ENCODE measurements around the gene CNKSR1. TPM values are rescaled to one million over a fixed set of nuclear protein-coding genes. Genes with fewer than 3 reads are reported as not detected.

CNKSR1 gene
- total RNA-seq, 1 donor from 2014 or later: 50.2 TPM

DNA sequence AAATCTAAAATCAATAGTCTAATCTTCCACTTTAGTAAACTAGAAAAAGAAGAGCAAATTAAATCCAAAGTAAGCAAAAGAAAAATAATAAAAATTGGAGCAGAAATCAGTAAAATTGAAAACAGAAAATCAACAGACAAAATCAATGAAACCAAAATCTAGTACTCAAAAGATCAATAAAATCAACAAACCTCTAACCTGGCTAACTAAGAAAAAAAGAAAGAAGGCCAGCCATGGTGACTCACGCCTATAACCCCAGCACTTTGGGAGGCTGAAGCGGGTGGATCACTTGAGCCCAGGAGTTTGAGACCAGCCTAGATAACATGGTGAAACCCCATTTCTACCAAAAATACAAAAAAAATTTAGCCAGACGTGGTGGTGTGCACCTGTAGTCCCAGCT, 42.8 kb upstream of the CNKSR1 start:
- Mint-ChIP-seq H3K27me3 (ENCODE audit: low read depth) (no peaks in the 10 kb centered on the region), H3K4me1 (no peaks in the 10 kb centered on the region), H3K27ac (no peak overlapping the region), H3K36me3 (peaks cover 2% of the 10 kb centered on the region), H3K4me3 (no peak overlapping the region), H3K9me3 (peaks cover 13% of the 10 kb centered on the region)
- TF ChIP-seq, protein P1, sequence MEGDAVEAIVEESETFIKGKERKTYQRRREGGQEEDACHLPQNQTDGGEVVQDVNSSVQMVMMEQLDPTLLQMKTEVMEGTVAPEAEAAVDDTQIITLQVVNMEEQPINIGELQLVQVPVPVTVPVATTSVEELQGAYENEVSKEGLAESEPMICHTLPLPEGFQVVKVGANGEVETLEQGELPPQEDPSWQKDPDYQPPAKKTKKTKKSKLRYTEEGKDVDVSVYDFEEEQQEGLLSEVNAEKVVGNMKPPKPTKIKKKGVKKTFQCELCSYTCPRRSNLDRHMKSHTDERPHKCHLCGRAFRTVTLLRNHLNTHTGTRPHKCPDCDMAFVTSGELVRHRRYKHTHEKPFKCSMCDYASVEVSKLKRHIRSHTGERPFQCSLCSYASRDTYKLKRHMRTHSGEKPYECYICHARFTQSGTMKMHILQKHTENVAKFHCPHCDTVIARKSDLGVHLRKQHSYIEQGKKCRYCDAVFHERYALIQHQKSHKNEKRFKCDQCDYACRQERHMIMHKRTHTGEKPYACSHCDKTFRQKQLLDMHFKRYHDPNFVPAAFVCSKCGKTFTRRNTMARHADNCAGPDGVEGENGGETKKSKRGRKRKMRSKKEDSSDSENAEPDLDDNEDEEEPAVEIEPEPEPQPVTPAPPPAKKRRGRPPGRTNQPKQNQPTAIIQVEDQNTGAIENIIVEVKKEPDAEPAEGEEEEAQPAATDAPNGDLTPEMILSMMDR (IDR thresholded peaks at IDR 0.05; ENCODE audit: unreplicated experiment): no peak
- no peak for DNase-seq (ENCODE audit: low spot score in 2 of 2, unreplicated experiment in 2 of 2)

DNA sequence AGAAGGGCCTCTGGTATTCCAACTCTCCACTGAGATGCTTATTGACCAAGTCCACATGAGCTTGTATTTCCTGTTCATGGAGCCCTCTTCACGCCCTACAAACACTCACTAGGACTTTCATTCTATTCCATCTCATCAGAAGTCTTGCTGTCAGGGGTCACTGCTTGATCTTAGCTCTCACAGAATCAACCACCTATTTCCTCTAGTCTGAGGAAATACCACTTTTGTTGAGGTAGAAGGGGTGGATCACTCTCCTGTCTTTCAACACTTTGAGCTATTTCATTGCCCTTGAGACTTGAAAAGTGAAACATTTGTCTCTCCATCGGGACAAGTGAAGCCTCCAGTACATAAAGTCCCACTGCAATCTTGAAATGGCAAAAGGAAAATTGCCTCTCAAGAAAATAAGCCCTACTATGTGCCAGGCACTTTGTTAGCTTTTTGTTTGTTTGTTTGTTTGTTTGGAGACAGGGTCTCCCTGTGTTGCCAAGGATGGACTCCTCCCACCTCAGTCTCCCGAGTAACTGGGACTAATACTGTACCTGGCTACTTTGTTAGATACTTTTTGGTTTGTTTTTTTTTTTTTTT, 38.2 kb upstream of the CNKSR1 start:
- TF ChIP-seq, protein P1 (IDR thresholded peaks at IDR 0.05; ENCODE audit: unreplicated experiment): no peak
- Mint-ChIP-seq H3K36me3 (peaks cover 2% of the 10 kb centered on the region), H3K4me3 (no peak overlapping the region), H3K4me1 (no peaks in the 10 kb centered on the region), H3K27me3 (ENCODE audit: low read depth) (peaks cover 1% of the 10 kb centered on the region), H3K27ac (no peak overlapping the region), H3K9me3 (peaks cover 11% of the 10 kb centered on the region)
- no peak for DNase-seq (ENCODE audit: low spot score in 2 of 2, unreplicated experiment in 2 of 2)

DNA sequence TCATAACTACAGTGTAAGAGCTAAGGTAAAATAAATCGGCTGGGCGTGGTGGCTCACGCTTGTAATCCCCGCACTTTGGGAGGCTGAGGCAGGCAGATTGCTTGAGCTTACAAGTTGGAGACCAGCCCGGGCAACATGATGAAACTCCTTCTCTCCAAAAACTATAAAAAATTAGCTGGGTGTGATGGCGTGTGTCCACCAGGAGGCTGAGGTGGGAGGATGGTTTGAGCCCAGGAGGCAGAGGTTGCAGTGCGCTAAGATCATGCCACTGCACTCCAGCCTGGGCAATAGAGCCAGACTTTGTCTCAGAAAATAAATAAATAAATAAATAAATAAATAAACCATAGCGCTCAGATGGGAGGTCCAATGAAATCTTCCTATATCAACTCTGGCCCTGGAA, 35.1 kb upstream of the CNKSR1 start:
- Mint-ChIP-seq H3K9me3 (no peaks in the 10 kb centered on the region), H3K4me3 (no peak overlapping the region), H3K27ac (no peak overlapping the region), H3K4me1 (peaks cover 2% of the 10 kb centered on the region), H3K36me3 (no peaks in the 10 kb centered on the region), H3K27me3 (ENCODE audit: low read depth) (peaks cover 5% of the 10 kb centered on the region)
- no peak for DNase-seq (ENCODE audit: low spot score in 2 of 2, unreplicated experiment in 2 of 2)
- TF ChIP-seq, protein P1 (IDR thresholded peaks at IDR 0.05; ENCODE audit: unreplicated experiment): no peak

DNA sequence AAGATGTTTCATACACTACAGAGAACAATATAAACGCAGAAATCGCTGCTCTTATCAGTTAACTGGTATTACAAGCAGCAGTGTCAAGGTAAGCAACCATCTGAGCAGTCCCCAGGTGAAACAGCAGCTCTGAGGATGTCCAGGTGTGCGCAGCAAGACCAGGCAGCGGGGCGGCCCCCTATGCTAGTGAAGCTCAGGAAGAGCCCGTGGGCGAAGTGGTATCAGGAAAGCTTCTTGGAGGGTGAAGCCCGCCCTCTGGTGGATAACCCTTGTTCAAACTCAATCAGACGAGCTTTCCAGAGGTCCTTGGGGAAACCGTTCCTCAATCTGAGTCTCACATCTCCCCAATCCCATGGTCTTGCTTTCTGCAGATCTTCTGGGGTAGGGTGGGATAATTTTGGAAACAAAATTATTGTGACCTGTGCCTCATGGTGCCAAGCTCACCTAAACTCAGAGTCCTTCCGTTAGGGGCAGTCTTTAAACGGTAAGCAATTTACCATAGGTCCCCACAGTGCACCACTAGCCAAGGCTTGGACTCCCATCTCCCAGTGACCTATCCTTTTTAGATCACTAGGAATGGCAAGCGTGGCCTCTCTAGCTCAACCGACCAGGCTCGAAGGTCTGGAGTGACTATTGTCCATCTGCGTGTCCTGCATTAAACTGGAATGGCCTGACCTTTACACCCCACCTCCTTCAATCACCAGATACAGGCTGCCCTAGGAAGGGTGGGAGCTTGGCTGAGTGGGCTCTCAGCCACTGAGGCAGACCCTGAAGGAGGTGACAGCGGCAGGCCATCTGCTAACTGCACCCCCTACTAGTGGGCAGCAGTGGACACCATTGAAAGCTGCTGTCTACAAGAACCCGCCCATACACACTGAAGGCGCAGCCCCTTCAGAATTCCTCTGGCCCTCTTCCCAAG, 32.0 kb upstream of the CNKSR1 start:
- H3K4me3 Mint-ChIP-seq: no peak overlapping the region
- H3K9me3 Mint-ChIP-seq: no peaks in the 10 kb centered on the region
- peak; percentile 54 to 81 for DNase-seq (ENCODE audit: low spot score in 2 of 2, unreplicated experiment in 2 of 2)
- TF ChIP-seq, protein P1 (IDR thresholded peaks at IDR 0.05; ENCODE audit: unreplicated experiment): peak; percentile 80
- no peak overlapping the region for H3K27ac Mint-ChIP-seq
- H3K4me1 Mint-ChIP-seq: peaks cover 2% of the 10 kb centered on the region
- H3K27me3 Mint-ChIP-seq (ENCODE audit: low read depth): peaks cover 6% of the 10 kb centered on the region
- H3K36me3 Mint-ChIP-seq: no peaks in the 10 kb centered on the region

DNA sequence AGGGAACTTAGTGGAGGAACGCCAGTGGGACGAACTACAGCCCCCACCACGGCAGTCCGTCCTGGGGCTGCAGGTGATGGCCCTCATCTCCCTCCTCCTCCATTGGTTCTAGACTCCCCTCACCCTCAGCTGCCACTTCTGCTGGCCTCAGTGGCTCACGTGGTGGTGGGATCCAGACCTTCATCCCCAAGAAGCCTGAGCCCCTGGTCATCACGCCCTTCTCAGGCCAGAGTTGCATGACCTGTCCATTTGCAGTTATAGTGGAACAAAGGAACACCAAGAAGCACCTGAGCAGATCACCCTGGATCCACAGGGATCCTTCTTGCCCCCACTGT, 31.4 kb upstream of the CNKSR1 start:
- H3K27me3 Mint-ChIP-seq (ENCODE audit: low read depth): peaks cover 6% of the 10 kb centered on the region
- no peak overlapping the region for H3K27ac Mint-ChIP-seq
- H3K4me1 Mint-ChIP-seq: peaks cover 2% of the 10 kb centered on the region
- H3K36me3 Mint-ChIP-seq: no peaks in the 10 kb centered on the region
- no peaks in the 10 kb centered on the region for H3K9me3 Mint-ChIP-seq
- peak in 1 of 2 experiments; percentile 26 for DNase-seq (ENCODE audit: low spot score in 2 of 2, unreplicated experiment in 2 of 2)
- no peak overlapping the region for H3K4me3 Mint-ChIP-seq
- TF ChIP-seq, protein P1 (IDR thresholded peaks at IDR 0.05; ENCODE audit: unreplicated experiment): no peak
